Measurements from ENCODE around the gene NUCB1. TPM values are rescaled to one million over a fixed set of nuclear protein-coding genes. Genes with fewer than 3 reads are reported as not detected.
A peak's percentile ranks its signal among the peaks of the same experiment; 100 is the strongest.

NUCB1 gene
- polyA plus RNA-seq, 3 donors, result 80.9 to 178 (median 108) TPM

GRCh38 chr19:48964205-48965039, 64.3 kb downstream of the NUCB1 start:
- Histone ChIP-seq H3K27me3 (ENCODE audit: control insufficient read depth in 2 of 2, insufficient read depth in 2 of 2, low read length in 2 of 2) (no peaks in the 10 kb centered on the region), H4K20me1 (ENCODE audit: insufficient read depth, low read length) (peaks cover 34% of the 10 kb centered on the region), H3K79me2 (ENCODE audit: insufficient read depth, low read length) (peaks cover 60% of the 10 kb centered on the region), H2AFZ (ENCODE audit: insufficient read depth, low read depth, low read length, poor library complexity, severe bottlenecking) (peak overlapping the region; percentile 24), H3K4me1 (ENCODE audit: control insufficient read depth in 1 of 2, insufficient read depth in 2 of 2, low read length in 2 of 2) (peaks cover 82 to 89% of the 10 kb centered on the region in 2 donors), H3K9me3 (replicated peaks in 1 of 2; ENCODE audit: control insufficient read depth in 1 of 2, insufficient read depth in 1 of 2, low read length in 2 of 2) (no peaks in the 10 kb centered on the region), H3K27ac (ENCODE audit: low read depth in 1 of 2, low read length in 2 of 2) (peak overlapping the region; percentile 88 to 96), H3K4me3 (replicated peaks in 1 of 3; ENCODE audit: low read depth in 2 of 3, low read length in 3 of 3) (peak overlapping the region; percentile 58 to 99 (median 59)), H3K4me2 (replicated peaks; ENCODE audit: extremely low read depth, low read length, poor library complexity, severe bottlenecking) (peak overlapping the region; percentile 96), H3K36me3 (replicated peaks in 1 of 2; ENCODE audit: control insufficient read depth in 1 of 2, insufficient read depth in 2 of 2, low read length in 2 of 2) (peaks cover 15 to 24% of the 10 kb centered on the region in 2 donors), H3K9ac (ENCODE audit: insufficient read depth, low read length, poor library complexity, severe bottlenecking) (peak overlapping the region; percentile 69)
- no peak for DNase-seq
- intact Hi-C loops (cut with micrococcal nuclease), result loop anchor here (5.0 to 10.0 kb wide), 2 partner anchors 327 to 330 kb away; partner anchors contain the start of gene DBP (in 2 of the 2)
- 7% methylated on average over 17 of the region's 19 CpGs for WGBS (ENCODE audit: insufficient coverage)
- Mint-ChIP-seq H3K4me3 (peak overlapping the region; percentile 99 to 100), H3K36me3 (peaks cover 31 to 38% of the 10 kb centered on the region in 2 donors), H3K9me3 (peaks cover 0 to 10% (median 0%) of the 10 kb centered on the region in 7 donors), H3K4me1 (peaks cover 73% of the 10 kb centered on the region), H3K27ac (peak overlapping the region; percentile 95 to 99 (median 97)), H3K27me3 (ENCODE audit: low read depth in 3 of 3) (peaks cover 0 to 14% (median 0%) of the 10 kb centered on the region in 3 donors)
- no peak for TF ChIP-seq CTCF (IDR thresholded peaks at IDR 0.05)

- Histone ChIP-seq H2AFZ (ENCODE audit: insufficient read depth, low read depth, low read length, poor library complexity, severe bottlenecking) (peak within 1 kb of the TSS; percentile 24), H4K20me1 (ENCODE audit: insufficient read depth, low read length) (peaks cover 34% of the 10 kb centered on the region), H3K27ac (ENCODE audit: low read depth in 1 of 2, low read length in 2 of 2) (peak within 1 kb of the TSS; percentile 88 to 96), H3K4me1 (ENCODE audit: control insufficient read depth in 1 of 2, insufficient read depth in 2 of 2, low read length in 2 of 2) (peaks cover 74 to 81% of the 10 kb centered on the region in 2 donors), H3K36me3 (replicated peaks in 1 of 2; ENCODE audit: control insufficient read depth in 1 of 2, insufficient read depth in 2 of 2, low read length in 2 of 2) (peaks cover 17 to 32% of the 10 kb centered on the region in 2 donors), H3K27me3 (ENCODE audit: control insufficient read depth in 2 of 2, insufficient read depth in 2 of 2, low read length in 2 of 2) (no peaks in the 10 kb centered on the region), H3K79me2 (ENCODE audit: insufficient read depth, low read length) (peaks cover 65% of the 10 kb centered on the region), H3K9ac (ENCODE audit: insufficient read depth, low read length, poor library complexity, severe bottlenecking) (peak within 1 kb of the TSS; percentile 77), H3K4me2 (replicated peaks; ENCODE audit: extremely low read depth, low read length, poor library complexity, severe bottlenecking) (peak within 1 kb of the TSS; percentile 96), H3K9me3 (replicated peaks in 1 of 2; ENCODE audit: control insufficient read depth in 1 of 2, insufficient read depth in 1 of 2, low read length in 2 of 2) (no peaks in the 10 kb centered on the region), H3K4me3 (replicated peaks in 1 of 3; ENCODE audit: low read depth in 2 of 3, low read length in 3 of 3) (peak within 1 kb of the TSS; percentile 86 to 99 (median 89))
- H3K4me3 Mint-ChIP-seq, result peak within 1 kb of the TSS; percentile 99 to 100
- no peak for TF ChIP-seq CTCF (IDR thresholded peaks at IDR 0.05)
- peak; percentile 98 to 99 (median 99) for DNase-seq
- peaks cover 0 to 10% (median 0%) of the 10 kb centered on the region in 7 donors for H3K9me3 Mint-ChIP-seq
- WGBS (ENCODE audit: insufficient coverage), result 0% methylated on average over 47 of the region's 52 CpGs
- H3K4me1 Mint-ChIP-seq, result peaks cover 68% of the 10 kb centered on the region
- peaks cover 37 to 46% of the 10 kb centered on the region in 2 donors for H3K36me3 Mint-ChIP-seq
- H3K27ac Mint-ChIP-seq, result peak within 1 kb of the TSS; percentile 95 to 99 (median 97)
- intact Hi-C loops (cut with micrococcal nuclease), result loop anchor here (5.0 to 10.0 kb wide), 2 partner anchors 328 to 330 kb away; partner anchors contain the start of gene DBP (in 2 of the 2)
- H3K27me3 Mint-ChIP-seq (ENCODE audit: low read depth in 3 of 3), result peaks cover 0 to 14% (median 0%) of the 10 kb centered on the region in 3 donors
These were observed 65.1 kb downstream of the NUCB1 start, which contains the start of gene FTL for GRCh38 chr19:48965040-48965805. Gene FTL, plus strand, starts transcription at chr19:48965309. Its CDS starts 199 bp downstream, at chr19:48965508.
